ENCODE measurements around the gene CPAMD8. TPM values are rescaled to one million over a fixed set of nuclear protein-coding genes. Genes with fewer than 3 reads are reported as not detected.

The CPAMD8 gene
- total and polyA plus RNA-seq, 9 of the 15 experiments (the other 6 are each of a cell fraction or from before 2014, with no cell fraction given): 0.20 to 2.1 (median 1.3) TPM

DNA sequence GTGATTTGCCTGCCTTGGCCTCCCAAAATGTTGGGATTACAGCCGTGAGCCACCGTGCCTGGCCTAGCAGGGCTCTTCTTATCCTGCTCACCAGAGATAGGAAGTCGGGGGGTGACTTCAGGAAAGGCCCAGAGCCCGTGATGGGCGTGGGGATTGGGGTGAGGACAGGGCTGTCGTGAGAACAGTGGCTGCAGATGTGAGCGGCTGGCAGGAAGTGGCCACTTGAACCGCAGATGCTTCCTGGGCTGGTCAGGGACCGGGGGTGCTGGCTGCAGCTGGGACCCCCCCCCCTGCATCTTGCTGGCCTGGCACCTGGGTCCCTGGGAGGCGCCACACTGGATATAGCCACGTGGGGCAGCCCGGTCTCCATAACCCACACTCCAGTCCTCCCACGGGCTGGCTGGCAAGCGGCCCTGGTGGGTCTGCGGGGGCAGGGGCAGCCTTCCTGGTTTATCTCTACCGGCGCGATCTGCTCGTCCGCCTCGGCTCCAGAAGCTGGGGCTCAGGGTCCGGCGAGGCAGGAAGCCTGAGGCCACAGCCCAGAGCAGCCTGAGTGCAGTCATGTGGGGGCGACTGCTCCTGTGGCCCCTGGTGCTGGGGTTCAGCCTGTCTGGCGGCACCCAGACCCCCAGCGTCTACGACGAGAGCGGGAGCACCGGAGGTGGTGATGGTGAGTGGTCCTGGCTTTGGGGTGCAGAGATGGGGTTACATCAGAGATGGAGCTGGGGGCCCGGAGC is 137.8 kb downstream of the CPAMD8 start, which contains the start of gene F2RL3 (continued):
- TF ChIP-seq FOSL1 (tag; conservative IDR thresholded peaks at IDR 0.05) (no peak), ZFX (CRISPR knock-in tag; IDR thresholded peaks at IDR 0.05) (peak; percentile 74), TEAD1 (CRISPR knock-in tag; IDR thresholded peaks at IDR 0.05) (peak in 1 of 2 experiments; percentile 55; a peak in 2 of 4 replicates), ADNP (tag; IDR thresholded peaks at IDR 0.05) (no peak), ZNF398 (CRISPR knock-in tag; IDR thresholded peaks at IDR 0.05) (no peak), ZNF511 (CRISPR knock-in tag; IDR thresholded peaks at IDR 0.05) (no peak), DIDO1 (tag; IDR thresholded peaks at IDR 0.05; ENCODE audit: low read depth) (no peak), ZNF76 (CRISPR knock-in tag; IDR thresholded peaks at IDR 0.05; ENCODE audit: borderline replicate concordance) (no peak)
- TF ChIP-seq, protein P1, sequence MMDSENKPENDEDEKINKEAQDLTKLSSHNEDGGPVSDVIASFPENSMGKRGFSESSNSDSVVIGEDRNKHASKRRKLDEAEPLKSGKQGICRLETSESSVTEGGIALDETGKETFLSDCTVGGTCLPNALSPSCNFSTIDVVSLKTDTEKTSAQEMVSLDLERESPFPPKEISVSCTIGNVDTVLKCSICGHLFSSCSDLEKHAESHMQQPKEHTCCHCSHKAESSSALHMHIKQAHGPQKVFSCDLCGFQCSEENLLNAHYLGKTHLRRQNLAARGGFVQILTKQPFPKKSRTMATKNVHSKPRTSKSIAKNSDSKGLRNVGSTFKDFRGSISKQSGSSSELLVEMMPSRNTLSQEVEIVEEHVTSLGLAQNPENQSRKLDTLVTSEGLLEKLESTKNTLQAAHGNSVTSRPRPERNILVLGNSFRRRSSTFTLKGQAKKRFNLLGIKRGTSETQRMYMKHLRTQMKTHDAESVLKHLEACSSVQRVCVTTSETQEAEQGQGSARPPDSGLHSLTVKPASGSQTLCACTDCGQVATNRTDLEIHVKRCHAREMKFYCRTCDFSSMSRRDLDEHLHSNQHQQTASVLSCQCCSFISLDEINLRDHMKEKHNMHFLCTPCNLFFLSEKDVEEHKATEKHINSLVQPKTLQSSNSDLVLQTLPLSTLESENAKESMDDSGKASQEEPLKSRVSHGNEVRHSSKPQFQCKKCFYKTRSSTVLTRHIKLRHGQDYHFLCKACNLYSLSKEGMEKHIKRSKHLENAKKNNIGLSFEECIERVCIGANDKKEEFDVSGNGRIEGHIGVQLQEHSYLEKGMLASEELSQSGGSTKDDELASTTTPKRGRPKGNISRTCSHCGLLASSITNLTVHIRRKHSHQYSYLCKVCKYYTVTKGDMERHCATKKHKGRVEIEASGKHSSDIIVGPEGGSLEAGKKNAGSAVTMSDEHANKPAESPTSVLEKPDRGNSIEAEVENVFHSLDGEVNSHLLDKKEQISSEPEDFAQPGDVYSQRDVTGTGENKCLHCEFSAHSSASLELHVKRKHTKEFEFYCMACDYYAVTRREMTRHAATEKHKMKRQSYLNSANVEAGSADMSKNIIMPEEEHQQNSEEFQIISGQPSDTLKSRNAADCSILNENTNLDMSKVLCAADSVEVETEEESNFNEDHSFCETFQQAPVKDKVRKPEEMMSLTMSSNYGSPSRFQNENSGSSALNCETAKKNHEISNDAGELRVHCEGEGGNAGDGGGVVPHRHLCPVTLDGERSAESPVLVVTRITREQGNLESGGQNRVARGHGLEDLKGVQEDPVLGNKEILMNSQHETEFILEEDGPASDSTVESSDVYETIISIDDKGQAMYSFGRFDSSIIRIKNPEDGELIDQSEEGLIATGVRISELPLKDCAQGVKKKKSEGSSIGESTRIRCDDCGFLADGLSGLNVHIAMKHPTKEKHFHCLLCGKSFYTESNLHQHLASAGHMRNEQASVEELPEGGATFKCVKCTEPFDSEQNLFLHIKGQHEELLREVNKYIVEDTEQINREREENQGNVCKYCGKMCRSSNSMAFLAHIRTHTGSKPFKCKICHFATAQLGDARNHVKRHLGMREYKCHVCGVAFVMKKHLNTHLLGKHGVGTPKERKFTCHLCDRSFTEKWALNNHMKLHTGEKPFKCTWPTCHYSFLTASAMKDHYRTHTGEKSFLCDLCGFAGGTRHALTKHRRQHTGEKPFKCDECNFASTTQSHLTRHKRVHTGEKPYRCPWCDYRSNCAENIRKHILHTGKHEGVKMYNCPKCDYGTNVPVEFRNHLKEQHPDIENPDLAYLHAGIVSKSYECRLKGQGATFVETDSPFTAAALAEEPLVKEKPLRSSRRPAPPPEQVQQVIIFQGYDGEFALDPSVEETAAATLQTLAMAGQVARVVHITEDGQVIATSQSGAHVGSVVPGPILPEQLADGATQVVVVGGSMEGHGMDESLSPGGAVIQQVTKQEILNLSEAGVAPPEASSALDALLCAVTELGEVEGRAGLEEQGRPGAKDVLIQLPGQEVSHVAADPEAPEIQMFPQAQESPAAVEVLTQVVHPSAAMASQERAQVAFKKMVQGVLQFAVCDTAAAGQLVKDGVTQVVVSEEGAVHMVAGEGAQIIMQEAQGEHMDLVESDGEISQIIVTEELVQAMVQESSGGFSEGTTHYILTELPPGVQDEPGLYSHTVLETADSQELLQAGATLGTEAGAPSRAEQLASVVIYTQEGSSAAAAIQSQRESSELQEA (IDR thresholded peaks at IDR 0.05; ENCODE audit: low read depth): no peak
- TF ChIP-seq, protein P2, sequence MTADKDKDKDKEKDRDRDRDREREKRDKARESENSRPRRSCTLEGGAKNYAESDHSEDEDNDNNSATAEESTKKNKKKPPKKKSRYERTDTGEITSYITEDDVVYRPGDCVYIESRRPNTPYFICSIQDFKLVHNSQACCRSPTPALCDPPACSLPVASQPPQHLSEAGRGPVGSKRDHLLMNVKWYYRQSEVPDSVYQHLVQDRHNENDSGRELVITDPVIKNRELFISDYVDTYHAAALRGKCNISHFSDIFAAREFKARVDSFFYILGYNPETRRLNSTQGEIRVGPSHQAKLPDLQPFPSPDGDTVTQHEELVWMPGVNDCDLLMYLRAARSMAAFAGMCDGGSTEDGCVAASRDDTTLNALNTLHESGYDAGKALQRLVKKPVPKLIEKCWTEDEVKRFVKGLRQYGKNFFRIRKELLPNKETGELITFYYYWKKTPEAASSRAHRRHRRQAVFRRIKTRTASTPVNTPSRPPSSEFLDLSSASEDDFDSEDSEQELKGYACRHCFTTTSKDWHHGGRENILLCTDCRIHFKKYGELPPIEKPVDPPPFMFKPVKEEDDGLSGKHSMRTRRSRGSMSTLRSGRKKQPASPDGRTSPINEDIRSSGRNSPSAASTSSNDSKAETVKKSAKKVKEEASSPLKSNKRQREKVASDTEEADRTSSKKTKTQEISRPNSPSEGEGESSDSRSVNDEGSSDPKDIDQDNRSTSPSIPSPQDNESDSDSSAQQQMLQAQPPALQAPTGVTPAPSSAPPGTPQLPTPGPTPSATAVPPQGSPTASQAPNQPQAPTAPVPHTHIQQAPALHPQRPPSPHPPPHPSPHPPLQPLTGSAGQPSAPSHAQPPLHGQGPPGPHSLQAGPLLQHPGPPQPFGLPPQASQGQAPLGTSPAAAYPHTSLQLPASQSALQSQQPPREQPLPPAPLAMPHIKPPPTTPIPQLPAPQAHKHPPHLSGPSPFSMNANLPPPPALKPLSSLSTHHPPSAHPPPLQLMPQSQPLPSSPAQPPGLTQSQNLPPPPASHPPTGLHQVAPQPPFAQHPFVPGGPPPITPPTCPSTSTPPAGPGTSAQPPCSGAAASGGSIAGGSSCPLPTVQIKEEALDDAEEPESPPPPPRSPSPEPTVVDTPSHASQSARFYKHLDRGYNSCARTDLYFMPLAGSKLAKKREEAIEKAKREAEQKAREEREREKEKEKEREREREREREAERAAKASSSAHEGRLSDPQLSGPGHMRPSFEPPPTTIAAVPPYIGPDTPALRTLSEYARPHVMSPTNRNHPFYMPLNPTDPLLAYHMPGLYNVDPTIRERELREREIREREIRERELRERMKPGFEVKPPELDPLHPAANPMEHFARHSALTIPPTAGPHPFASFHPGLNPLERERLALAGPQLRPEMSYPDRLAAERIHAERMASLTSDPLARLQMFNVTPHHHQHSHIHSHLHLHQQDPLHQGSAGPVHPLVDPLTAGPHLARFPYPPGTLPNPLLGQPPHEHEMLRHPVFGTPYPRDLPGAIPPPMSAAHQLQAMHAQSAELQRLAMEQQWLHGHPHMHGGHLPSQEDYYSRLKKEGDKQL (CRISPR knock-in tag; IDR thresholded peaks at IDR 0.05; ENCODE audit: borderline replicate concordance): no peak
